HG02973 (cell line): ENCODE data around the gene RMRP.
A peak's percentile ranks its signal among the peaks of the same experiment; 100 is the strongest.

Experiments
- ATAC-seq: cut with Tn5 transposase; IDR thresholded peaks from one replicate; pipeline ENCODE4 v1.9.1; 2021; ENCODE audit warnings: moderate library complexity; ENCODE audit not compliant: unreplicated experiment

Gene RMRP

DNA sequence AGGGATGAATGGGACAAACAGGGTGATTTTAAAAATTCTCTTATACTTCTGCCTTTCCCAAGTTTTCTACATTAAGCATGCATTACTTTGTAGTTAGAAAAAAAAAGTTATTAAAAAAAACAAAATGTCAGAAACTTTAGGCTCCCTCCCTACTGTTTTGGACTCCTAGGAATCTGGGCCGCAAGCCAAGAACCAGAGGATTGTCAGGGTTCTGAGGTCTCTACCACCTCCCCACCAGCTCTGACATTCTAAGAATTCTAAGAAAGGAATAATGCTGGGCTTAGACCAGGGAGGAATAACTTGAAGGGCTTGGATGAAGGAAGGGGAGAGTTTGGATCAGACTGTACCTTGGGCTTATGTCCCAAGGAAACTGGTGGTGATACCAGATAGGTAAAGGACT, 8.2 kb upstream of the RMRP start:
- ATAC-seq, result no peak

DNA sequence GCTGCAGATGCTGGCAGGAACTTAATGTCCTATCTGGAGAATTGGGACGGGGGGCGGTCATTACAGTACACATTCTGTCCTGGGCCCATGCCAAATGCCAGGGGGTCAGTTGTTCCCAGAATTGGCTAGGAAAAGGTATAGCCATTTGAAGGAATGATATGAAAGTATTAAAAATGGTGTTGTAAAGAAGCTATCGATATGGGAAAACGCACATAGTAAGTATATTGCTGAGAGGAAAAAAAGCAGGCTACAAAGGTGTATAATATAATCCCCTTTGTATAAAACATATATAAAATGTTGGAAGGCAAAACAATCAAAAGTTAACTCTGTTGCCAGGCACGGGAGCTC, 7.6 kb upstream of the RMRP start:
- no peak for ATAC-seq

DNA sequence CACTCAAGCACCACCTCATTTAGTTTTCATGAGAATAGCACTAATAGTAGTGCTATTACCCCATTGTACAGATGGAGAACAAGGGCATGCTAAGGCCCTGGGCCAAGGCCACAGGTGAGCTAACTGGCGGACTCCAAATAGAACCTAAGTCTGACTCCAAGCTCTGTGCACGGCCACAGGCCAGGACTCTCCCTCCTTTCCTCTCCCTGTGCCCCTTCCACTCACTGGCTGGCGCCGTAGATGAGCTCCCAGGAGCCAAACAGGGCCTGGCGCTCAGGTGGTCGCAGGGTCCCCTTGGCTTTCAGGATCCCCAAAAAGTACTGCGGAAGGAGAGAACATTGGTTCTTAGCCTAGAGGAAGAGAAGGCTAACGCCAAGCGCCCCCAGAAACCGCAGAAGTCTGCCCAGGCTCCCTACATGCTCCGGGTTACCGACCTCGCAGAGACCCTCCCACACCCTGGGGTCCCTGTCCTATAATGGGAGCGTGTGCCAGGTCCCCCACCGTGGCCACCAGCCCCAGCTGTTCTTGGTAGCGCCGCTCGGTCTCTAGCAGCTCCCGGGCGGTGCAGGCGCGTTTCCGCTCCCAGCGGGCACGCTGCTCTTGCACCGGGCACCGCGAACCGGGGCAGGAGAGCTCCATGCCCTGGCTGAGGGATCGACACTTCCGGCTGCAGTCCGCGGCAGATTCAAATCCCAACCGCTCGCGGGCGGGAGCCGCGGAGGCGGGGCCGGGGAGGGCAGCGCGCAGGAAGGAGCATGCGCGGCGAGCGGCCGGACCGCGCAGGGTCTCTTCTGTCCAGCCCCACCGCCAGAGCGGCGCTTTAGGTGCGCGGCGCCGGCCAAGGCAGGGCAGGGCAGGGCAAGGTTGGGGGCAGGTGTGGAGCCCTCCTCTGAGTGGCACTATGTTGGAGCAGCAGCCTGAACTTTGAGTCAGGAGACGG, 7.0 kb upstream of the RMRP start, which contains the start of gene ARHGEF39:
TSS of gene ARHGEF39 (minus strand) at position 665 of the 940 bp plus-strand sequence. CDS start at position 639, 26 bp downstream.
- ATAC-seq, result peak; percentile 53

DNA sequence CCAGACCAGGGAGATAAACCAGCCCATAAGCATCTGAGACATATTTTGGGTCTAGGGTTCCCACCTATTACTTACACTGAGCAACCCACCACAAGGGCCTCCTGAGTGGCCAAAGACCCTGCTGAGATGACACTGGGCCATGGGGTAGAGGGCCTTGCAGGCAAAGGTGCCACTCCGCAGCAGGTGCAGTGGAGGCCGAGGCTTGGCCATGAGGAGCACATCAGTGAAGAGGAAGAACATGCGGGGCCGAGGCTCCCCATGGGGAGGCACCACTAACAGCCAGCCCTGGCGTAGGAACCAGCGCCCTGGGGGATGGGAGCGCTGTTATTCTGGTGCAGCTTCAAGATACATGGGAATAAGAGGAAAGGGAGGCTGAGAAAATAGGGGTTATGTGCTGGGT, 4.6 kb upstream of the RMRP start:
- ATAC-seq, result no peak

DNA sequence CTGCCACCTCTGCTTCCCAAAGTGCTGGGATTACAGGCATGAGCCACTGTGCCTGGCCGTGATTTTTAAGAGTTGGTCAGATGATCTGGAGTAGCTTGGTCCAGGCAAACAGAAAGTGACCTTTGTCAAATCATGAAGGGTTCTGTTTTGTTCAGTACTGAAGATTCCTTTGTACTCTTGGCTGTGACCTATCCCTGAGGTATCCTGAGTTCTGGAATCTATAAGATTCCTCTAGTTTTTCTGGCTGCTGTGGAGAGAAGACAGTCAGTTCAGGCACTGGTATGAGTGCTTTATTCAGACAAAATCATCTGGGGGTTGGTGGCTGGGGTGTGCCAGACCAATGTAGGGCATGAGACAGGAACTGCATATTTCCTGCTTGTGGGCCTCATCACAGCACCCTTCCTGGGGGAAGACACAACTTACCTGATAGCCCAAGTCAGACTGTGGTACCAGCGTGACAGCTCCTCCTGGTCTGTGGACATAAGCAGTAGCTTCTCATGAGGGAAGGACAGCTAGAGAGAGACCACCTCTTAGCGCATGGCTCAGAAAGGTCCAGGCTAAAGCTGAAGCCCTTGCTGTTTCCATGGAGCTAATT, 4.0 kb upstream of the RMRP start:
- no peak for ATAC-seq

DNA sequence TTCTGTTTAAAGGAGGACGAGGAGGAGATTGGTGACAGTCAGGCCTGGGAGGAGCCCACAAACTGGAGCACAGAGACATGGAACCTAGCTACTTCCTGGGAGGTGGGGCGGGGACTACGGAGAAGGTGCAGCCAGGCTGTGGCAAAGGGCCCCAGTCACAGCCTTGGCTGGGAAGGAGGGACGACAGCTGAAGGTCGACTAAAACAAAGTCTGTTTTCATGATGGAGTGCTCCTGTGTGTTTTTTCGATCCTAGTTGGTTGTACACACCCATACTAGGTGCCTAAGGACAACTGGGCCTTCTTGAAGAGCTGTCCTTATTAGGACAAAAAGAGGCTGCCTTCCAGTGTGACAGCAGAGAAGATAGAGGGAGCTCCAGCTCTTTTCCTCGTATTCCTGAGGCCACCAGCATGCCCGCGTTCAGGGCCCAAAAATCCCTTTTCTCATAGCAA, 3.2 kb upstream of the RMRP start:
- ATAC-seq, result no peak

DNA sequence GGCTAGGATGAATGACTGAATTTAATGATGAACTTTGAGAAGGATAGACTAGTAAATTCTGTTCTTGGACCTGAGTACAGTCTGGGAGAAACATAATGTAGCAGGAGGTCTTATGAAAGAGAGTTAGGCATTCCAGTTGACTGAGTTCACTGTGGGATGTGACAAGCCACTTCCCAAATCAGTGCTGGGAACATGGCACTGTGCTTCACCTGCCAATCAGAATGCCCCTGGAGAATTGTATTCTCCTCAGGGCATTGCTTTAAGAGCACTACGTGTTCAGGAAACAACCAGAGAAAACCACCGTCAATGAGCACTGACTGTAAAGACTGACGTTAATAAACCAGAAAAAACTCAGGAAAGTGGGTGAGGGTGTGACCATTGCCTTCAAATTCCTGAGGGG, 1.5 kb upstream of the RMRP start:
- ATAC-seq, result no peak

DNA sequence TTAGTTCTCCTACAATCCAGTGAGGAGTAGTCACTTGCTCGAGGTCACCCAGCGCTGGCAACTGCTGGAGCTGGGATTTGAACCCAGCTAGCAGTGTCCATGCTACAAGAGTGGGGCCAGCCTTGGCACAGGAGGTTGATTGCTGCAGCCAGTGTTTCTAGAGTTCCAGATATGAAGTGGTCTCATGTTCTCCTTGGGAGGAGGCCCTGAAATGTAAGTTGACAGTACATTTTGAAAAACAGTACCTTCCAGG, 1.1 kb upstream of the RMRP start:
- ATAC-seq, result no peak

DNA sequence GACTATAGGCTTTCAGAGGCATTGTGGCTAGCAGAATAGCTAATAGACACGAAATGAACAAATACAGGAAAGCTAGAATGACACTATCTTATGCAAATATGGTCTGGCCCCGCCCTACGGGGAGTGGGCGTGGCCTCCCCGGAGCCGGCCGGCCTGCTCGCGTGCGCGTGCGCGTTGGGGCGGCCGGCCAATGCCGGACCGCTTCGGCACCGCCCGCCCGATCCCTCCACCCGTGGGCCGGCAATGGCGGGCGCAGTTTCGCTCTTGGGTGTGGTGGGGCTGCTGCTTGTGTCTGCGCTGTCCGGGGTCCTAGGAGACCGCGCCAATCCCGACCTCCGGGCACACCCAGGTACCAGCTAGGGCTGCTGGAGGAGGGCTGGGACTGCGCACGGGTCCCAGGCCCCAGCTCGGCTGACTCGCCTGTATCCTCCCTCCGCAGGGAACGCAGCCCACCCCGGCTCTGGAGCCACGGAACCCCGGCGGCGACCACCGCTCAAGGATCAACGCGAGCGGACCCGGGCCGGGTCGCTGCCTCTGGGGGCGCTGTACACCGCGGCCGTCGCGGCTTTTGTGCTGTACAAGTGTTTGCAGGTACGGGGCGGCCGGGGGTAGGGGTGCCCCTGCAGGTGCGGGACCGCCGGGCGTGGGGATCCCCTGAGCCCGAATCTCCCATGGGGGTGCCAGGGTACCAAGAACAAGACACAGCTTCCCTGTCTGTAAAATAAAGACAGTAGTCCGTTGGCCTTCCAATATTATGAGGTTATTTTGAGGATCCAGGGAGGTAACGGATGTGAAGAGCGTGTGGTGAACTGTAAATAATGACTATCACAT, 533 bp upstream of the RMRP start, which contains the start of gene CCDC107:
TSS of gene CCDC107 (plus strand) at position 156 of the 831 bp plus-strand sequence. CDS start at position 244, 88 bp downstream.
- ATAC-seq, result peak; percentile 54

DNA sequence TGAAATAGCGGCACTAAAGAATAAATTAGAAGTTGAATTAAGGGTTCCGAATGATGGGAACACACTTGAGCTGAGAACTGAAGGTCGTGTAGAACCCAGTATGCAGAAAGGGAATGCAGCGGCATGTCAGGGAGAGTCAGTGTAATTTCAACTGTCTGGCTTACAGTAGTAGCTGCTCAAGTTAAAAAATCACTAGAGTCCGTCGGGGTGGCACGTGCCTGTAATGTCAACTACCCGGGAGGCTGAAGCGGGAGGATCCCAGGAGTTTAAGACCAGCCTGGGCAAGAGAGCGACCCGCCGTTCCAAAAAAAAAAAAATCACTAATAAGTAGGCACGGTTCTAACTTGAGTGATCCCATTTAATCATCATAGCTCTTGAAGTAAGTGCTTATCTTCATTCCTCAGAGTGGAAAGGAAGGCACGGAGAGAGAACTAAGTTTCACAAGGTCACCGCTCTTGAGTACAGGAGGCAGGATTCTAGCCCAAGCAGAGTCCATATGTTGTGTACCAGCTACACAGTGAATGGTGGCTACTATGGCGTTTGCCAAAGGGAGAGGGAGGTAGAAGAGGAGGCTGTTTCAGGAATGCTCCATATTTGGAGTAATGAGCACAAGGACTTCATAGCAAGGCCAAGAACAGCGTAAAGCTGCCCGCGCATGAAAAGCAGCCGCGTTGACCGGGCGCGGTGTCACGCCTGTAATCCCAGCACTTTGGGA, 831 bp downstream of the RMRP start:
- ATAC-seq, result no peak

DNA sequence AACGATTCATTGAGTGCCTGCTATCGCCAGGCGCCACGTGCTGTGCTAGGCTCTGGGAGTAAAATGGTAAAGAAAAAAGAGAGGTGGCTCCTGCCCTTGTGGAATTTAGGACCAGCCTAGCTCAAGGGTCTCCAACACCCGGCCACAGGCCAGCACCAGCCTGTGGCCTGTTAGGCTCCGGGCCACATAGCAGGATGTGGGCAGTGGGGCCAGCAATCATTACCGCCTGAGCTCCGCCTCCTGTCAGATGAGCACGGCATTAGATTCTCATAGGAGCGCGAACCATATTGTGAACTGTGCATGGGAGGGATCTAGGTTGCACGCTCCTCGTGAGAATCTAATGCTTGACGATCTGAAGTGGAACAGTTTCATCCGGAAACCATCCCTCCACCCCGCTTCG, 1.5 kb downstream of the RMRP start:
- no peak for ATAC-seq

DNA sequence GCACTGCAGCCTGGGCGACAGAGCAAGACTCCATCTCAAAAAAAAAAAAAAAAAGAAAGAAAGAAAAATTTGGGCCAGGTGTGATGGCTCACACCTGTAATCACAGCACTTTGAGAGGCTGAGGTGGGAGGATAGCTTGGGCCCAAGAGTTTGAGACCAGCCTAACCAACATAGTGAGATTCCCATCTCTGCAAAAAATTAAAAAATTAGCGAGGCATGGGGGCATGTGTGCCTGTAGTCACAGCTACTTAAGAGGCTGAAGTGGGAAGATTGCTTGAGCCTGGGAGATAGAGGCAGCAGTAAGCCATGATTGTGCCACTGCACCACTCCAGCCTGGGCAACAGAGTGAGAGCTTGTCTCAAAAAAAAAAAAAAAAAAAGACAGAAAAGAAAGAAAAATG, 4.2 kb downstream of the RMRP start:
- no peak for ATAC-seq

DNA sequence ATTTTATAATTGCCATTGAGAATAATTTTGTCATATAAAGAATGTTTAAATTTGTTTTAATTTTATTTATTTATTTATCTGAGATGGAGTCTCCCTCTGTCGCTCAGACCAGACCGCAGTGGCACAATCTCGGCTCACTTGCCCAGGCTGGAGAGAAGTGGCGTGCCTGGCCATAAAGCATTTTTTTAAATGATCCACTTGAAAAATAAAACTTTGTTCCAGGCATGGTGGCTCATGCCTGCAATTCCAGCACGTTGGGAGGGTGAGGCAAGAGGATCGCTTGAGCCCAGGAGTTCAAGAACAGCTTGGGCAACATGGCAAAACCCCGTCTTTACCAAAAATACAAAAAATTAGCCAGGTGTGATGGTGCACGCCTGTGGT, 5.0 kb downstream of the RMRP start:
- no peak for ATAC-seq

DNA sequence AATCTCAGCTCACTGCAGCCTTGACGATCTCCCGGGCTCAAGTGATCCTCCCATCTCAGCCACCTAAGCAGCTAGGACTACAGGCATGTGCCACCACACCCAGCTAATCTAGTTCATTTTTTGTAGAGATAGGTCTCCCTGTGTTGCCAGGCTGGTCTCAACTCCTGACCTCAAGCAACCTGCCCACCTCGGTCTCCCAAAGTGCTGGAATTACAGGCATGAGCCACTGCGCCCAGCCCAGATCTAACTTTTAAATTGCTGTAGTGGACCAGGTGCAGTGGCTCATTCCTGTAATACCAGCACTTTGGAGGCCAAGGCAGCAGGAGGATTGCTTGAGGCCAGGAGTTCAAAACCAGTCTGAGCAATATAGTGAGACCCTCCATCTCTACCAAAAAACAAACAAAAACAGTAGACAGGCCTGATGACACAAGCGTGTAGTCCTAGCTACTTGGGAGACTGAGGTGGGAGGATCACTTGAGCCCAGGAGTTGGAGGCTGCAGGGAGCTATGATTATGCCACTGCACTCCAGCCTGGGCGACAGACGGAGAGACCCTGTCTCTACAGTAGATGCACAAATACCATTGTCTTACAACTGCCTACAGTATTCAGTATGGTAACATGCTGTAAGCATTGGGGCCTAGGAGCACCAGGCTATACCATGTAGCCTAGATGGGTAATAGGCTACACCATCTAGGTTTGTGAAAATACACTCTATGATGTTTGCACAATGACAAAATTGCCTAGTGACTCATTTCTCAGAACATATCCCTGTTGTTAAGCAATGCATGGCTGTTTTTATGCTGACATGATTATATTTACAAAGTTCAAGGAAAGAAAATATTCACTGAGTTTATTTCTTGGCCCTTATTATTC, 5.6 kb downstream of the RMRP start:
- no peak for ATAC-seq

DNA sequence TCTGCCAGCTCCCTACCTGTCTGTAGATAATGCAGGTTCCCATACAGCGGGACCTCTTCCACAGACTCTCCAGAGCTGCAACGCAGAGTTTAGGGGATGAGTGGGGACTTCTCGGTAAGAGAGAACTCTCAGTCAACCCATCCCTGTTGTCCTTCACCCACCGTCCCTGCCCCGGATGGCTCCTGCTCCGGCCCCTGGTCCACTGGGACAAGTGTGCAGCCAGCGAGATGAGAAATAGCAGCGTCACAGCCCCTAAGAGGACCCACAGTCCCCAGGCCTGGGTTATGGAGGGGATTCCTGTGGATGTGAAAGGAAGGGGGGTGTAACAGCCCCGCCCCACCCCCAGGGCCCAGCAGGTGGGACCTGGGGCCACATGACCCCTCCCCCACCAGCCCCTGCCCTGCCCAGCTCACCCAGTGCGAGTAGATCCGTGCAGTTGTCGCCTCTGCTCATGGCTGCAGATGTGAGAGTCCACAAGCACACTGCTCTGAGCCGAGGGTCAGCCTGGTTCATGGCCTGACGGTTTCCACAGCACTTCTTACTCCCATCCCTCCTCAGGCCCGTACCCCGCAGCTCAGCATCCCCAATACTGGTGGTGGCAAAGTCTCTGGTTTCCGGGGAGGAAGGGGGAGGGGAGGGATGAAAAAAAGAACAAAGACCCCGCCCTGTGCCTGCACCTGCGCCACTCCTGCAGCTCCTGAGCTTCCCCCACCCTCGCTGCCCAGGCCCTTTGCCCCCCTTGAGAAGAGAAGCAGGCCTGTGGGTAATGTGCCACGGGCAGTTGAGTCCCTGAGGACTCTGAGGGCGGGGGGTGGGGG, 7.3 kb downstream of the RMRP start, which contains the start of gene SIT1:
TSS of gene SIT1 (minus strand) at position 591 of the 818 bp plus-strand sequence. CDS start at position 513, 78 bp downstream.
- ATAC-seq, result no peak

DNA sequence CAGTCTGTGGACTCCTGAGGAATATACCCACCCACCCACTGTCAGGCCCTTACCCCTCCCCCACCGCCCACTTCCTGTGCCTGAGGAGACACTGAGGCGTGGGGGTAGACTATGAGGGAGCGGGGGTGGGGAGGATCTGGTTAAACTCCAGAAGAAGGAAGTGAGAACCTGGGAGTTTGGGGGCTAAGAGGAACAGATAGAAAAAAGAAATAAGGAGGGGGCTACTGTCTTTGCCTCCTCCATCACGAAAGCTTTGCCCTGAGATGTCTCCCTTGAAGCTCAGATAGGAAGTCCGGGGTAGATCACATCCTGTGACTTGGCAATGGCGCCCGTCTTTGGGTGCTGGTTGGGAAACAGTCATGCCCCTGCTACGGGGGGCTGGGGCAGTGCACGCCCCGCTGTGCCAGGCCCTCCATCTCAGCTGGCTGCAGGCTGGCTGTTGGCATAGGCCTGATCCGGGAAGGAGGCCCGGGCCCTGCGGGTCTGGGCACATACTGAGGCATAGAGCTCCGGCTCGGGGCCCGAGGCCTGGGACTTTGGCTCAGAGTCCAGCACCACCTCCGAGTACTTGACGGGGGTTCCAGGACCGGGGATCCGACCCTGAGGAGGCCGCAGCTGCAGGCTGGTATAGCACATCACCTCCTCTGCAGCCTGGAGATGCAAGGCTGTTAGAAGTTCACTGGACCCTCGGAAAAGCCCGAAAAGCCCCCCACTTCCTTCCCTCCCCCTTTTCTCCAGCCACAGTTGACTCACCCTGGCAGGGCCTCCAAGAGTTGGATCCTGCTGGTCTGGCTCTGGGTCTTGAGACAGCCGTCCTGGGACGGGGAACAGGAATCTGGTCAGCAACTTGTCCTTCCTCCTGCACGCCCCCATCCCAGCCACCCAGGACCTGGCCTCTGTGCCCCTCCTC, 8.1 kb downstream of the RMRP start:
- ATAC-seq, result no peak

DNA sequence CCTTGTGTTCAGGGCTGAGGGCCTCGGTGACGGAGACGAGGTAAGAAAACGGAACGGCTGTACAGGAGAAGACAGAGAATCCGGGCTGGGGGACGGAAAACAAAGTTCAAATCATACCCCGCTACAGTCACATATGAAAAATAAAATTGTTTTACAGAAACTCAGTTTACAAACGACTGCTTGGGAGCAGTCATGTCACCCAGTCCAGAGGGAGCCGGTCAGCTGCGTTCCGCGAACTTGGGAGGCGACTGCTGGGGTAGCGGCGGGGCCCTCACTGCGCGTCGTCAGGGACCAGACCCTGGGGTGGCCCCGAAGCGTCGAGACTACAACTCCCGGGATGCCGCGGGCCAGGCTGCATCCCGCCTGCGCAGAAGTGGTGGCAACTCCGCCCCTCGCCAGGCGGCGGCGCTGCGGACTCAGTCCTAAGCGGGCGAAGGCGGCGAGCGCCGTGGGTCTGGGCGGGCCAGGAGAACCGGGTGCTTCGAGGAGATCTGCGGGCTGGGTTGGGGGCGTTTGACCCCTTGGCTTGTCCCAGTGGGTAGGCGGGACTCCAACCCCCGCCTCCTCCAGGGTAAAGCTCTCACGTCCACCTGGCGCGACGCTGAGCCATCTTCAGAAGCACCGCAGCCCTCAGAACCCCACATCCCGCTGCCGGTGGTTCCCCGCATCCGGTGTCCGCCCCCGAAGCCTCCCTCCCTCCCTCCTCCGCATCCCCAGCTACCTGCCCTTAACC, 11.1 kb downstream of the RMRP start:
- peak; percentile 87 for ATAC-seq
